GM19452 (cell line): ENCODE data around the gene DYNC2LI1.

Source experiments
- ATAC-seq: cut with Tn5 transposase; IDR thresholded peaks from one replicate; pipeline ENCODE4 v1.9.1; 2021; ENCODE audit not compliant: unreplicated experiment

DYNC2LI1 gene

GRCh38 chr2:43842866-43843226 is 69.0 kb downstream of the DYNC2LI1 start:
- ATAC-seq = no peak

DNA sequence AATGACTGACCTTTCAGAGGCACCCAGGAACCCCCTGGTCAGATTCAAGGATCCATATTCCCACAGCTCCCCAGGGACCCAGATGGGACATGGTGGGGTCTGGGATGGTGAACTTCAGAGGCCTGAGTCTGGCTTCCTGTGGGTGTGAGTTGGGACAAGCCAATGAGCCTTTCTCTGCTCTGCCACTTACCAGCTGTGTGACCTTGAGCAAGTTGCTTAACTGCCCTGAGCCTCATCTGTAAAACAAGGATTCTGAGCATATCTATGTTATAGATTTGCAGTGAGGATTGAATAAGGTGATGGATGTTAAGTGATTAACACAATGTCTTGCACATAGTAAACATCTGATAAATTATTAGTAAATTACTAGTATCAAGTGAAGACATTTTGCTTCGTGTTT is 71.3 kb downstream of the DYNC2LI1 start:
- no peak for ATAC-seq

GRCh38 chr2:43846140-43846793 is 72.4 kb downstream of the DYNC2LI1 start:
- no peak for ATAC-seq

- ATAC-seq = no peak
Observed at GRCh38 chr2:43848214-43848613, 74.4 kb downstream of the DYNC2LI1 start.

- no peak for ATAC-seq
Observed at GRCh38 chr2:43851011-43851980, 77.5 kb downstream of the DYNC2LI1 start.

- ATAC-seq = no peak
Observed at GRCh38 chr2:43852196-43852730, 78.4 kb downstream of the DYNC2LI1 start.

GRCh38 chr2:43853141-43854081 is 79.6 kb downstream of the DYNC2LI1 start:
- no peak for ATAC-seq

DNA sequence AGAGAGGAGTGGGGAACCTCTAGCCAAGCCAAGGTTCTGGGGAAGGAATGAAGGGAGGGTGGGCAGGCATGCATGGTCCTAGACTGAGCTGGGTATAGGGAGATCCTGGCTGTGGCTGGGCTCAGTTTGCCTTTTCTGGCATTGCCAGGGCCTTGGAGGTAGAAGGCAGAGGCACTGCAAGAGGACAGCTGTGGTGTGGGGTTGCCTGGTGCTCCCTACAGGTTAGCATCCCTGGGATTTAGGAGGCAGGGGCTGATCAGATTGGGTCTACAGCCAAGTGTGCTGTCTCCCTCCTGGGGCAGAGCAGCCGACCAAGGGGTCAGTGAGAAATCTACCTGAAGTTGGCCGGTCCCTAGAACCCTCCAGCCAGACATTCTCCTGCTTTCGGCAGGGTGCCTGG is 80.8 kb downstream of the DYNC2LI1 start:
- no peak for ATAC-seq

DNA sequence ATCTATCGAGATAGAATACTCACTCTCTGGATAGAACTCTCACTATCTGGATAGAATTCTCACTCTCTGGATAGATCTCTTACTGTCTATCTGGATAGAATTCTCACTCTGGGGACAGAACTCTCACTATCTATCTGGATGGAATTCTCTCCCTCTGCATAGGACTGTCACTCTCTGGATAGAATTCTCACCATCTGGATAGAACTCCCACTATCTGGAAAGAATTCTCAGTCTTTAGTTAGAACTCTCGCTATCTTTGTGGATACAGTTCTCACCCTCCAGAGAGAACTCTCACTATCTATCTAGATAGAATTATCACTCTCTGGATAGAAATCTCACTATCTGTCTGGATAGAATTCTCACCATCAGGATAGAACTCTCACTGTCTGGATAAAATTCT is 81.5 kb downstream of the DYNC2LI1 start:
- no peak for ATAC-seq
